Ishikawa (cell line): Measurements from ENCODE around the gene GPATCH2L.
A peak's percentile ranks its signal among the peaks of the same experiment; 100 is the strongest.

Experiments
- EGR1 ChIP-seq: IDR thresholded peaks from 2 replicates; pipeline ENCODE4 v1.6.1; 2012
- EP300 ChIP-seq: IDR thresholded peaks from 2 replicates; pipeline ENCODE4 v1.6.1; 2012; ENCODE audit warnings: borderline replicate concordance
- FOXM1 ChIP-seq: IDR thresholded peaks from 2 replicates; pipeline ENCODE4 v1.6.1; 2012; ENCODE audit warnings: low read depth, borderline replicate concordance
- NFIC ChIP-seq: IDR thresholded peaks from 2 replicates; pipeline ENCODE4 v1.6.1; 2012
- RAD21 ChIP-seq: IDR thresholded peaks from 2 replicates; pipeline ENCODE4 v1.6.1; 2012; ENCODE audit warnings: low read depth
- TAF1 ChIP-seq: IDR thresholded peaks from 2 replicates; pipeline ENCODE4 v1.6.1; 2012; ENCODE audit warnings: low read depth, mild to moderate bottlenecking
- TCF12 ChIP-seq: IDR thresholded peaks from 2 replicates; pipeline ENCODE4 v1.6.1; 2012; ENCODE audit warnings: low read depth
- TEAD4 ChIP-seq: IDR thresholded peaks from 2 replicates; pipeline ENCODE4 v1.6.1; 2012

- TF ChIP-seq EP300 = no peak
- no peak for TF ChIP-seq TCF12
- no peak for TF ChIP-seq FOXM1
- TF ChIP-seq RAD21 = no peak
- TF ChIP-seq NFIC = no peak
- TF ChIP-seq TAF1 = peak; percentile 69
- no peak for TF ChIP-seq EGR1
- TF ChIP-seq TEAD4 = no peak
Measured at GRCh38 chr14:76151398-76152332, at the start of gene GPATCH2L.
